ENCODE results near the gene RBM18.
A peak's percentile ranks its signal among the peaks of the same experiment; 100 is the strongest.

RBM18 gene

GRCh38 chr9:122222791-122223190, 41.8 kb downstream of the RBM18 start:
- no peak for DNase-seq

GRCh38 chr9:122221183-122221811, 43.3 kb downstream of the RBM18 start:
- DNase-seq: no peak

- DNase-seq: no peak
These were observed 43.9 kb downstream of the RBM18 start for GRCh38 chr9:122220673-122221182.

- no peak for DNase-seq
These were observed 44.6 kb downstream of the RBM18 start for GRCh38 chr9:122219856-122220672.

GRCh38 chr9:122218935-122219855, 45.4 kb downstream of the RBM18 start:
- DNase-seq: no peak

GRCh38 chr9:122218071-122218934, 46.3 kb downstream of the RBM18 start:
- DNase-seq: no peak

GRCh38 chr9:122217640-122218039, 47.0 kb downstream of the RBM18 start:
- no peak for DNase-seq

GRCh38 chr9:122216798-122217418, 47.7 kb downstream of the RBM18 start:
- DNase-seq: no peak

GRCh38 chr9:122216138-122216797, 48.4 kb downstream of the RBM18 start:
- no peak for DNase-seq

GRCh38 chr9:122215663-122216062, 49.0 kb downstream of the RBM18 start:
- DNase-seq: no peak

- no peak for DNase-seq
These were observed 50.1 kb downstream of the RBM18 start for GRCh38 chr9:122214507-122214906.

- peak in 1 of 56 donors; percentile 55 for DNase-seq
These were observed 50.8 kb downstream of the RBM18 start for GRCh38 chr9:122213589-122214413.

GRCh38 chr9:122213102-122213588, 51.5 kb downstream of the RBM18 start:
- DNase-seq: no peak

- no peak for DNase-seq
These were observed 52.1 kb downstream of the RBM18 start for GRCh38 chr9:122212473-122213004.

- DNase-seq: no peak
These were observed 55.2 kb downstream of the RBM18 start for GRCh38 chr9:122209451-122209850.

GRCh38 chr9:122207096-122207495, 57.5 kb downstream of the RBM18 start:
- no peak for DNase-seq

- DNase-seq: no peak
These were observed 58.3 kb downstream of the RBM18 start for GRCh38 chr9:122206118-122207046.

All from nucleus accumbens (tissue), 56 donors.